B cell (primary cell): ENCODE data around the gene DAB2IP.

Source experiments
- CTCF ChIP-seq: fragments of 200-600 bp; IDR thresholded peaks from one replicate; pipeline ENCODE4 v1.8.0; 2022; ENCODE audit warnings: antibody characterized with exemption, mild to moderate bottlenecking
- EZH2 ChIP-seq: IDR thresholded peaks from 2 replicates; pipeline ENCODE4 v1.6.1; 2012; ENCODE audit warnings: borderline replicate concordance, low read depth, mild to moderate bottlenecking, moderate library complexity, low read length; ENCODE audit not compliant: insufficient read depth, poor library complexity, severe bottlenecking

- TF ChIP-seq CTCF (no peak), EZH2 (no peak)
Measured at GRCh38 chr9:121818841-121819427, 167.5 kb downstream of the DAB2IP start.
